ENCODE measurements around the gene SSBP3. TPM values are rescaled to one million over a fixed set of nuclear protein-coding genes. Genes with fewer than 3 reads are reported as not detected.

SSBP3 gene
- total RNA-seq, 1 experiment from 2014 or later = 37.5 TPM

GRCh38 chr1:54243022-54243421 is 163.2 kb downstream of the SSBP3 start:
- no peaks in the 10 kb centered on the region for H3K9me2 ChIP-seq (ENCODE audit: insufficient read depth)
- no peak overlapping the region for H3K4me2 ChIP-seq (ENCODE audit: low read length)
- no peak overlapping the region for H3K4me3 ChIP-seq (replicated peaks in 1 of 2; ENCODE audit: low read depth in 1 of 2, low read length in 2 of 2)
- ChIA-PET RAD21 (ENCODE audit: low non-redundant PET in 1 of 2, low total read pairs in 2 of 2, uncharacterized antibody in 2 of 2, unreplicated experiment in 2 of 2) (no interaction called here), CTCF (interaction anchor here (0.5 kb wide), 1 partner anchor 182 kb away, joined by 3 read pairs; no protein-coding TSS in a partner anchor), POLR2A (no interaction called here)
- ATAC-seq = no peak
- DNase-seq (ENCODE audit: low read depth, low spot score) = no peak
- no peaks in the 10 kb centered on the region for H3K4me1 ChIP-seq (ENCODE audit: control insufficient read depth in 1 of 2, insufficient read depth in 2 of 2, low read length in 2 of 2)
- no peak overlapping the region for H2AFZ ChIP-seq (ENCODE audit: low read depth, low read length, poor library complexity, severe bottlenecking)
- H3K27ac ChIP-seq (ENCODE audit: low read depth, low read length) = no peak overlapping the region
- H3K36me3 ChIP-seq (ENCODE audit: control insufficient read depth in 1 of 2, insufficient read depth in 2 of 2, low read length in 2 of 2) = no peaks in the 10 kb centered on the region; a peak in 1 of 4 replicates
- BruUV-seq (replicated peaks) = no TSS peak
- H3K79me2 ChIP-seq (ENCODE audit: insufficient read depth, low read length) = no peaks in the 10 kb centered on the region
- no peak overlapping the region for H3K9ac ChIP-seq (ENCODE audit: low read length)
- H3K27me3 ChIP-seq (ENCODE audit: insufficient read depth, low read length) = no peaks in the 10 kb centered on the region
- intact Hi-C loops (cut with micrococcal nuclease) = no loop called here
- H3K9me3 ChIP-seq (ENCODE audit: control insufficient read depth in 1 of 2, insufficient read depth in 1 of 2, low read depth in 1 of 2, low read length in 2 of 2) = no peaks in the 10 kb centered on the region
- H4K20me1 ChIP-seq (ENCODE audit: insufficient read depth) = no peaks in the 10 kb centered on the region
- no peak for TF ChIP-seq ZFX (IDR thresholded peaks at IDR 0.05)
- no peak for TF ChIP-seq POLR2A (IDR thresholded peaks at IDR 0.05; ENCODE audit: borderline replicate concordance, extremely low read depth, insufficient read depth, insufficient read length)
- no peak for TF ChIP-seq ATF3 (IDR thresholded peaks at IDR 0.05)
- no peak for TF ChIP-seq CEBPB (IDR thresholded peaks at IDR 0.05; ENCODE audit: low read depth)
- no peak for TF ChIP-seq EZH2 (IDR thresholded peaks at IDR 0.05)
- TF ChIP-seq RAD21 (IDR thresholded peaks at IDR 0.05; ENCODE audit: low read depth) = no peak
- TF ChIP-seq YY1 (IDR thresholded peaks at IDR 0.05; ENCODE audit: extremely low read depth, insufficient replicate concordance, low read depth, low read length) = no peak

- Histone ChIP-seq H3K27me3 (ENCODE audit: insufficient read depth, low read length) (no peaks in the 10 kb centered on the region), H3K79me2 (ENCODE audit: insufficient read depth, low read length) (no peaks in the 10 kb centered on the region), H3K36me3 (ENCODE audit: control insufficient read depth in 1 of 2, insufficient read depth in 2 of 2, low read length in 2 of 2) (no peaks in the 10 kb centered on the region; a peak in 1 of 4 replicates), H3K9me3 (ENCODE audit: control insufficient read depth in 1 of 2, insufficient read depth in 1 of 2, low read depth in 1 of 2, low read length in 2 of 2) (no peaks in the 10 kb centered on the region), H2AFZ (ENCODE audit: low read depth, low read length, poor library complexity, severe bottlenecking) (no peak overlapping the region), H3K9me2 (ENCODE audit: insufficient read depth) (no peaks in the 10 kb centered on the region), H3K9ac (ENCODE audit: low read length) (no peak overlapping the region), H3K4me2 (ENCODE audit: low read length) (no peak overlapping the region), H3K27ac (ENCODE audit: low read depth, low read length) (no peak overlapping the region), H3K4me3 (replicated peaks in 1 of 2; ENCODE audit: low read depth in 1 of 2, low read length in 2 of 2) (no peak overlapping the region), H4K20me1 (ENCODE audit: insufficient read depth) (no peaks in the 10 kb centered on the region), H3K4me1 (ENCODE audit: control insufficient read depth in 1 of 2, insufficient read depth in 2 of 2, low read length in 2 of 2) (no peaks in the 10 kb centered on the region)
- no peak for DNase-seq (ENCODE audit: low read depth, low spot score)
- ATAC-seq = no peak
- no peak for TF ChIP-seq POLR2AphosphoS5 (IDR thresholded peaks at IDR 0.05; ENCODE audit: low read depth, low read length)
- no peak for TF ChIP-seq ZFX (IDR thresholded peaks at IDR 0.05)
- TF ChIP-seq SRF (IDR thresholded peaks at IDR 0.05; ENCODE audit: low read depth) = no peak
- TF ChIP-seq REST (IDR thresholded peaks at IDR 0.05; ENCODE audit: low read depth) = no peak
- TF ChIP-seq ZBTB33 (IDR thresholded peaks at IDR 0.05; ENCODE audit: extremely low read depth, insufficient replicate concordance, low read length) = no peak
- no peak for TF ChIP-seq ATF3 (IDR thresholded peaks at IDR 0.05)
- POLR2A ChIA-PET = no interaction called here
- no TSS peak for BruUV-seq (replicated peaks)
- RAD21 ChIA-PET (ENCODE audit: low non-redundant PET in 1 of 2, low total read pairs in 2 of 2, uncharacterized antibody in 2 of 2, unreplicated experiment in 2 of 2) = no interaction called here
- CTCF ChIA-PET = no interaction called here
- intact Hi-C loops (cut with micrococcal nuclease) = no loop called here
Observed at GRCh38 chr1:54241364-54241763, 164.8 kb downstream of the SSBP3 start.
